Endothelial cell of umbilical vein (primary cell): ENCODE measurements around the gene PIK3R4. TPM values are rescaled to one million over a fixed set of nuclear protein-coding genes. Genes with fewer than 3 reads are reported as not detected.

ENCODE experiments used
- BruUV-seq: library from RNA; stranded (reverse); fragments of 400-500 nt; replicated peaks from 2 replicates; lab custom pipeline; 2021; lab: Mats Ljungman, UMichigan
- CTCF ChIA-PET: fragments of 300-600, 350-600 bp; sonication (Branson Sonifier 250); formaldehyde crosslinking; loops from one replicate; lab custom pipeline; 2021; ENCODE audit warnings: antibody characterized with exemption, inconsistent platforms; lab: Charles Lee
- POLR2A ChIA-PET: fragments of 300-600, 350-600 bp; sonication (Branson Sonifier 250); formaldehyde crosslinking; loops from one replicate; lab custom pipeline; 2021; ENCODE audit warnings: antibody characterized with exemption, inconsistent platforms; lab: Charles Lee
- DNase-seq: peaks from one replicate; pipeline ENCODE4 v3.0.0-alpha.2; 2011; ENCODE audit warnings: low read depth, low spot score
- FAIRE-seq: peaks from 2 replicates; lab custom pipeline; 2011; peaks lifted over from hg19 to GRCh38; lab: Jason Lieb, UNC
- H2AFZ ChIP-seq: 2 replicates; pipeline ENCODE4 v1.6.0; 2012; ENCODE audit warnings: low read depth, low read length, control low read depth, inconsistent platforms
- H3K27ac ChIP-seq: 2 replicates; pipeline ENCODE4 v1.5.1; 2011; ENCODE audit warnings: low read depth, mild to moderate bottlenecking, control low read depth, low read length, moderate library complexity; ENCODE audit not compliant: insufficient read depth
- H3K27me3 ChIP-seq, 2 experiments: 2 replicates each; pipeline versions ENCODE4 v1.6.0 to v1.6.1; 2011; ENCODE audit warnings: low read length in 2 of 2, mixed read lengths in 1 of 2; ENCODE audit not compliant: control insufficient read depth in 2 of 2, insufficient read depth in 2 of 2
- H3K36me3 ChIP-seq, 2 experiments: 2 replicates in 1 of 2; 3 replicates in 1 of 2; pipeline ENCODE4 v1.5.1; 2011; ENCODE audit warnings: low read length in 2 of 2, mild to moderate bottlenecking in 1 of 2, moderate library complexity in 1 of 2; ENCODE audit not compliant: control insufficient read depth in 2 of 2, insufficient read depth in 2 of 2; ENCODE audit errors: extremely low read depth in 1 of 2
- H3K4me1 ChIP-seq: 3 replicates; pipeline ENCODE4 v1.5.1; 2011; ENCODE audit warnings: mild to moderate bottlenecking, low read length; ENCODE audit not compliant: control insufficient read depth, insufficient read depth; ENCODE audit errors: extremely low read depth
- H3K4me2 ChIP-seq: 2 replicates; pipeline ENCODE4 v1.6.1; 2011; ENCODE audit warnings: low read length, control low read depth, mixed read lengths; ENCODE audit not compliant: insufficient read depth
- H3K4me3 ChIP-seq, 3 experiments: fragments of 200-600 bp in 1 of 3; sonication (generic), shearing (Covaris generic) in 1 of 3; replicated peaks in 1 of 3; 2 replicates each; pipeline ENCODE4 v1.5.1; 2011 to 2016; ENCODE audit warnings: control low read depth in 3 of 3, low read length in 3 of 3, mild to moderate bottlenecking in 2 of 3, inconsistent platforms in 1 of 3, low read depth in 1 of 3, moderate library complexity in 1 of 3; ENCODE audit not compliant: insufficient read depth in 1 of 3
- H3K79me2 ChIP-seq: 2 replicates; pipeline ENCODE4 v1.6.0; 2012; ENCODE audit warnings: low read length, inconsistent platforms; ENCODE audit not compliant: control insufficient read depth, insufficient read depth
- H3K9ac ChIP-seq: replicated peaks from 2 replicates; pipeline ENCODE3; 2011; ENCODE audit warnings: low read length, control low read depth; ENCODE audit not compliant: insufficient read depth; ENCODE audit errors: extremely low read depth
- H3K9me1 ChIP-seq: replicated peaks from 3 replicates; pipeline ENCODE4 v1.6.0; 2011; ENCODE audit warnings: mild to moderate bottlenecking, low read length; ENCODE audit not compliant: control insufficient read depth, insufficient read depth; ENCODE audit errors: extremely low read depth
- H3K9me3 ChIP-seq: replicated peaks from 2 replicates; pipeline ENCODE4 v1.5.1; 2012; ENCODE audit warnings: low read length, inconsistent platforms; ENCODE audit not compliant: control insufficient read depth, insufficient read depth
- H4K20me1 ChIP-seq: replicated peaks from 2 replicates; pipeline ENCODE3; 2011; ENCODE audit warnings: mild to moderate bottlenecking, low read length; ENCODE audit not compliant: control insufficient read depth, insufficient read depth; ENCODE audit errors: extremely low read depth
- EZH2 ChIP-seq: IDR thresholded peaks from 2 replicates; pipeline ENCODE4 v1.6.1; 2012; ENCODE audit warnings: borderline replicate concordance, low read depth, mild to moderate bottlenecking, moderate library complexity, low read length, inconsistent platforms; ENCODE audit not compliant: severe bottlenecking
- FOS ChIP-seq: IDR thresholded peaks from 2 replicates; pipeline ENCODE4 v1.6.1; 2011; ENCODE audit warnings: mild to moderate bottlenecking, low read length, moderate library complexity, borderline replicate concordance; ENCODE audit not compliant: insufficient read depth
- GATA2 ChIP-seq: IDR thresholded peaks from 2 replicates; pipeline ENCODE4 v1.7.0; 2011; ENCODE audit warnings: low read depth, mild to moderate bottlenecking, moderate library complexity, mixed read lengths, low read length; ENCODE audit not compliant: insufficient read length, insufficient read depth
- JUN ChIP-seq: IDR thresholded peaks from 2 replicates; pipeline ENCODE4 v1.6.1; 2011; ENCODE audit warnings: borderline replicate concordance, low read depth; ENCODE audit not compliant: insufficient read length, insufficient read depth
- MYC ChIP-seq: IDR thresholded peaks from one replicate; pipeline ENCODE4 v1.6.1; 2011; ENCODE audit warnings: mild to moderate bottlenecking, low read depth, low read length
- POLR2A ChIP-seq: IDR thresholded peaks from 2 replicates; pipeline ENCODE4 v1.6.1; 2012; ENCODE audit warnings: low read depth, mild to moderate bottlenecking, control low read depth, low read length
- POLR2AphosphoS5 ChIP-seq: IDR thresholded peaks from 2 replicates; pipeline ENCODE4 v1.6.1; 2012; ENCODE audit warnings: low read depth, mild to moderate bottlenecking, control low read depth, low read length, moderate library complexity; ENCODE audit not compliant: insufficient read depth
- dilution Hi-C: fragments of 300-500 bp; cut with MboI; formaldehyde crosslinking; loops from one replicate; pipeline ENCODE4 v1.15.0; 2019; ENCODE audit warnings: low sequenced_read_pairs; ENCODE audit not compliant: extremely low pct_ligation_motif_present
- intact Hi-C: fragments of 100-400 bp; cut with micrococcal nuclease; formaldehyde crosslinking; loops from one replicate; pipeline ENCODE4 v1.10.0; 2022
- polyA plus RNA-seq, 4 experiments: library from polyadenylated mRNA; depleted of rRNA in 3 of 4; stranded (reverse) in 3 of 4; unstranded in 1 of 4; fragments of >200 nt; gene quantifications; 2 replicates each; pipeline versions ENCODE4 v1.2.1 to v1.2.3, GENCODE V29; 2011 to 2012; ENCODE audit warnings: missing spikeins in 1 of 4
- total RNA-seq: library from RNA; stranded (reverse); gene quantifications from 2 replicates; pipeline ENCODE4 v1.2.3, GENCODE V29; 2021
- TF ChIP-seq, protein P1 (sequence below): IDR thresholded peaks from 2 replicates; pipeline ENCODE4 v1.6.1; 2011; ENCODE audit not compliant: insufficient read depth, insufficient read length
- TF ChIP-seq, protein P2 (sequence below), 2 donors: IDR thresholded peaks; 1 replicate in 1 of 2; 2 replicates in 1 of 2; pipeline ENCODE4 v1.5.1; 2011; ENCODE audit warnings: low read length in 2 of 2, mild to moderate bottlenecking in 2 of 2, moderate library complexity in 2 of 2, control low read depth in 1 of 2, inconsistent platforms in 1 of 2, low read depth in 1 of 2; ENCODE audit not compliant: insufficient read depth in 1 of 2; ENCODE audit errors: extremely low read depth in 1 of 2

Gene PIK3R4
- total and polyA plus RNA-seq, 2 donors (not counting 3 experiments of a cell fraction or from before 2014, with no cell fraction given): 23.0 to 43.1 TPM

DNA sequence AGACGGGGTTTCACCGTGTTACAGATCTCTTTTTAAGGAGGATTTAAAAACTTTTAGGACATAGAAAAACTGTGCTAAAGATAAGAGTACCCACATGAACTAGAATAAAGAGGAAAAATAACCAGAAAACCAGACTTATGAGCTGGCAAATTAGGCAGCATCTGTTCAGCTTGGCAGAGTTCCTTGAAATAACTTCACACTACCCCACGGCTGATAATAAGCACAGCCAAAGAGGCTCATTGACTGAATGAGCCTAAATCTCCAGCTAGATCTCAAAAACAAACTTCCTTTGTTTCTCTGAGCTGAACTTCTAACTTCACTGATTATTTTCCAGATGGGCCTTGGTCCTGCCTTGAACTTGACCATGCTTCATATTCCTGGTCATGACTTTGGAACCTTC is 26.7 kb upstream of the PIK3R4 start:
- no peaks in the 10 kb centered on the region for H4K20me1 ChIP-seq
- no peak overlapping the region for H2AFZ ChIP-seq
- no TSS peak for BruUV-seq
- dilution Hi-C loops (no loop called here), intact Hi-C loops (no loop called here)
- no peaks in the 10 kb centered on the region for H3K36me3 ChIP-seq
- no peak for DNase-seq
- no peaks in the 10 kb centered on the region for H3K9me3 ChIP-seq
- ChIA-PET POLR2A (no interaction called here), CTCF (no interaction called here)
- FAIRE-seq: no peak
- TF ChIP-seq JUN: no peak
- TF ChIP-seq POLR2A: no peak
- no peak for TF ChIP-seq EZH2
- TF ChIP-seq MYC: no peak
- TF ChIP-seq, protein P1, sequence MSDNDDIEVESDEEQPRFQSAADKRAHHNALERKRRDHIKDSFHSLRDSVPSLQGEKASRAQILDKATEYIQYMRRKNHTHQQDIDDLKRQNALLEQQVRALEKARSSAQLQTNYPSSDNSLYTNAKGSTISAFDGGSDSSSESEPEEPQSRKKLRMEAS: no peak
- no peak for TF ChIP-seq FOS
- no peak for TF ChIP-seq POLR2AphosphoS5
- TF ChIP-seq, protein P2, sequence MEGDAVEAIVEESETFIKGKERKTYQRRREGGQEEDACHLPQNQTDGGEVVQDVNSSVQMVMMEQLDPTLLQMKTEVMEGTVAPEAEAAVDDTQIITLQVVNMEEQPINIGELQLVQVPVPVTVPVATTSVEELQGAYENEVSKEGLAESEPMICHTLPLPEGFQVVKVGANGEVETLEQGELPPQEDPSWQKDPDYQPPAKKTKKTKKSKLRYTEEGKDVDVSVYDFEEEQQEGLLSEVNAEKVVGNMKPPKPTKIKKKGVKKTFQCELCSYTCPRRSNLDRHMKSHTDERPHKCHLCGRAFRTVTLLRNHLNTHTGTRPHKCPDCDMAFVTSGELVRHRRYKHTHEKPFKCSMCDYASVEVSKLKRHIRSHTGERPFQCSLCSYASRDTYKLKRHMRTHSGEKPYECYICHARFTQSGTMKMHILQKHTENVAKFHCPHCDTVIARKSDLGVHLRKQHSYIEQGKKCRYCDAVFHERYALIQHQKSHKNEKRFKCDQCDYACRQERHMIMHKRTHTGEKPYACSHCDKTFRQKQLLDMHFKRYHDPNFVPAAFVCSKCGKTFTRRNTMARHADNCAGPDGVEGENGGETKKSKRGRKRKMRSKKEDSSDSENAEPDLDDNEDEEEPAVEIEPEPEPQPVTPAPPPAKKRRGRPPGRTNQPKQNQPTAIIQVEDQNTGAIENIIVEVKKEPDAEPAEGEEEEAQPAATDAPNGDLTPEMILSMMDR (IDR thresholded peaks at IDR 0.05; ENCODE audit: extremely low read depth in 1 of 2, insufficient read depth in 1 of 2, low read depth in 1 of 2, low read length in 2 of 2): no peak
- TF ChIP-seq GATA2: no peak
- H3K4me2 ChIP-seq: no peak overlapping the region
- H3K79me2 ChIP-seq: no peaks in the 10 kb centered on the region
- H3K4me1 ChIP-seq: no peaks in the 10 kb centered on the region
- no peak overlapping the region for H3K4me3 ChIP-seq
- no peak overlapping the region for H3K27ac ChIP-seq
- H3K27me3 ChIP-seq: peaks cover 0 to 3% of the 10 kb centered on the region in 2 experiments
- H3K9ac ChIP-seq: no peak overlapping the region
- no peaks in the 10 kb centered on the region for H3K9me1 ChIP-seq
